ENCODE measurements around the gene SCO2. TPM values are rescaled to one million over a fixed set of nuclear protein-coding genes. Genes with fewer than 3 reads are reported as not detected.

Gene SCO2
- total and polyA plus RNA-seq, 2 of the 13 experiments (the other 11 are each of a cell fraction or from before 2014, with no cell fraction given): 0.32 to 3.7 TPM

DNA sequence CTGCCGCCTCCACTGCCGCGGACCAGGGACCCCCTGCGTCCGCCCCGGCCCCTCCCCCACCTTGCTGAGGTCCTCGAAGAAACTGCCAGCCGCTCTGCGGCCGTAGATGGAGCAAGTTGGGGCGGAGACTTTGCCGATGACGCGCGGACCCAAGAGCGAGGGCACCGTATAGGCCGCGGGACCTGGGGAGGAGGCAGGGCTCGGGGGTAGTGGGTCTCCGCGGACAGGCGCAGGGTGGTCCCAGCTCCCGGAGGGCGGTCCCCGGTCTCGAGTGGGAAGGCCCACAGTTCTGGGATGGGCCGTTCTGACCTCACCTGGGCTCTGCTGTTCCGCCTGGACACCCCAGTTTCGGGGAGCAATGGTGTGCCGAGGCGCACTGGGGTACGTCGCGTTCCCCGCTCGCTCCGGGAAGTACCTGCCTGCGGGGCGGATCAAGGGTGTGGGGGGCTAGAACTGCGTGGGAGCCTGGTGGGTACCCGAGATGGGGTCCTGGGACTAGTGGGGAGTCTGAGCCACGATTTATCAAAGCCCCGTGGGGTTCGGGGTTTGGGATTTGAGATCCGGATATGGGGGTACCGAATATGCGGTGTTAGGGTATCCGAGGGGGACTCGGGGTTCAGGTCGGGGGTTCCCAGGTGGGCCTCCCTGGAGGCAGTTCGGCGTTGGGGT lies 5.6 kb upstream of the SCO2 start (continued):
- TF ChIP-seq NFRKB (IDR thresholded peaks at IDR 0.05) (no peak), NFYC (CRISPR knock-in tag; IDR thresholded peaks at IDR 0.05) (no peak), WIZ (CRISPR knock-in tag; IDR thresholded peaks at IDR 0.05) (no peak), SALL2 (CRISPR knock-in tag; IDR thresholded peaks at IDR 0.05) (no peak), DNMT1 (CRISPR knock-in tag; IDR thresholded peaks at IDR 0.05) (no peak), MEIS1 (CRISPR knock-in tag; IDR thresholded peaks at IDR 0.05; ENCODE audit: borderline replicate concordance) (peak; percentile 73; the same call in 1 of the 2 replicates), ZNF557 (CRISPR knock-in tag; IDR thresholded peaks at IDR 0.05) (no peak), PRMT3 (CRISPR knock-in tag; IDR thresholded peaks at IDR 0.05; ENCODE audit: borderline replicate concordance, low read depth) (no peak), PHF8 (CRISPR knock-in tag; IDR thresholded peaks at IDR 0.05) (no peak), ZNF224 (CRISPR knock-in tag; IDR thresholded peaks at IDR 0.05) (no peak)
- TF ChIP-seq, protein P1, sequence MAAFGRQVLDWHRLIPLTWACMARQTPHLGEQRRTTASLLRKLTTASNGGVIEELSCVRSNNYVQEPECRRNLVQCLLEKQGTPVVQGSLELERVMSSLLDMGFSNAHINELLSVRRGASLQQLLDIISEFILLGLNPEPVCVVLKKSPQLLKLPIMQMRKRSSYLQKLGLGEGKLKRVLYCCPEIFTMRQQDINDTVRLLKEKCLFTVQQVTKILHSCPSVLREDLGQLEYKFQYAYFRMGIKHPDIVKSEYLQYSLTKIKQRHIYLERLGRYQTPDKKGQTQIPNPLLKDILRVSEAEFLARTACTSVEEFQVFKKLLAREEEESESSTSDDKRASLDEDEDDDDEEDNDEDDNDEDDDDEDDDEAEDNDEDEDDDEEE (CRISPR knock-in tag; IDR thresholded peaks at IDR 0.05): no peak; the same call in 1 of the 2 replicates
- TF ChIP-seq, protein P2, sequence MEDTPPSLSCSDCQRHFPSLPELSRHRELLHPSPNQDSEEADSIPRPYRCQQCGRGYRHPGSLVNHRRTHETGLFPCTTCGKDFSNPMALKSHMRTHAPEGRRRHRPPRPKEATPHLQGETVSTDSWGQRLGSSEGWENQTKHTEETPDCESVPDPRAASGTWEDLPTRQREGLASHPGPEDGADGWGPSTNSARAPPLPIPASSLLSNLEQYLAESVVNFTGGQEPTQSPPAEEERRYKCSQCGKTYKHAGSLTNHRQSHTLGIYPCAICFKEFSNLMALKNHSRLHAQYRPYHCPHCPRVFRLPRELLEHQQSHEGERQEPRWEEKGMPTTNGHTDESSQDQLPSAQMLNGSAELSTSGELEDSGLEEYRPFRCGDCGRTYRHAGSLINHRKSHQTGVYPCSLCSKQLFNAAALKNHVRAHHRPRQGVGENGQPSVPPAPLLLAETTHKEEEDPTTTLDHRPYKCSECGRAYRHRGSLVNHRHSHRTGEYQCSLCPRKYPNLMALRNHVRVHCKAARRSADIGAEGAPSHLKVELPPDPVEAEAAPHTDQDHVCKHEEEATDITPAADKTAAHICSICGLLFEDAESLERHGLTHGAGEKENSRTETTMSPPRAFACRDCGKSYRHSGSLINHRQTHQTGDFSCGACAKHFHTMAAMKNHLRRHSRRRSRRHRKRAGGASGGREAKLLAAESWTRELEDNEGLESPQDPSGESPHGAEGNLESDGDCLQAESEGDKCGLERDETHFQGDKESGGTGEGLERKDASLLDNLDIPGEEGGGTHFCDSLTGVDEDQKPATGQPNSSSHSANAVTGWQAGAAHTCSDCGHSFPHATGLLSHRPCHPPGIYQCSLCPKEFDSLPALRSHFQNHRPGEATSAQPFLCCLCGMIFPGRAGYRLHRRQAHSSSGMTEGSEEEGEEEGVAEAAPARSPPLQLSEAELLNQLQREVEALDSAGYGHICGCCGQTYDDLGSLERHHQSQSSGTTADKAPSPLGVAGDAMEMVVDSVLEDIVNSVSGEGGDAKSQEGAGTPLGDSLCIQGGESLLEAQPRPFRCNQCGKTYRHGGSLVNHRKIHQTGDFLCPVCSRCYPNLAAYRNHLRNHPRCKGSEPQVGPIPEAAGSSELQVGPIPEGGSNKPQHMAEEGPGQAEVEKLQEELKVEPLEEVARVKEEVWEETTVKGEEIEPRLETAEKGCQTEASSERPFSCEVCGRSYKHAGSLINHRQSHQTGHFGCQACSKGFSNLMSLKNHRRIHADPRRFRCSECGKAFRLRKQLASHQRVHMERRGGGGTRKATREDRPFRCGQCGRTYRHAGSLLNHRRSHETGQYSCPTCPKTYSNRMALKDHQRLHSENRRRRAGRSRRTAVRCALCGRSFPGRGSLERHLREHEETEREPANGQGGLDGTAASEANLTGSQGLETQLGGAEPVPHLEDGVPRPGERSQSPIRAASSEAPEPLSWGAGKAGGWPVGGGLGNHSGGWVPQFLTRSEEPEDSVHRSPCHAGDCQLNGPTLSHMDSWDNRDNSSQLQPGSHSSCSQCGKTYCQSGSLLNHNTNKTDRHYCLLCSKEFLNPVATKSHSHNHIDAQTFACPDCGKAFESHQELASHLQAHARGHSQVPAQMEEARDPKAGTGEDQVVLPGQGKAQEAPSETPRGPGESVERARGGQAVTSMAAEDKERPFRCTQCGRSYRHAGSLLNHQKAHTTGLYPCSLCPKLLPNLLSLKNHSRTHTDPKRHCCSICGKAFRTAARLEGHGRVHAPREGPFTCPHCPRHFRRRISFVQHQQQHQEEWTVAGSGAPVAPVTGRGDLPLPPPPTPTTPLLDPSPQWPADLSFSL (CRISPR knock-in tag; IDR thresholded peaks at IDR 0.05): no peak
- TF ChIP-seq, protein P3, sequence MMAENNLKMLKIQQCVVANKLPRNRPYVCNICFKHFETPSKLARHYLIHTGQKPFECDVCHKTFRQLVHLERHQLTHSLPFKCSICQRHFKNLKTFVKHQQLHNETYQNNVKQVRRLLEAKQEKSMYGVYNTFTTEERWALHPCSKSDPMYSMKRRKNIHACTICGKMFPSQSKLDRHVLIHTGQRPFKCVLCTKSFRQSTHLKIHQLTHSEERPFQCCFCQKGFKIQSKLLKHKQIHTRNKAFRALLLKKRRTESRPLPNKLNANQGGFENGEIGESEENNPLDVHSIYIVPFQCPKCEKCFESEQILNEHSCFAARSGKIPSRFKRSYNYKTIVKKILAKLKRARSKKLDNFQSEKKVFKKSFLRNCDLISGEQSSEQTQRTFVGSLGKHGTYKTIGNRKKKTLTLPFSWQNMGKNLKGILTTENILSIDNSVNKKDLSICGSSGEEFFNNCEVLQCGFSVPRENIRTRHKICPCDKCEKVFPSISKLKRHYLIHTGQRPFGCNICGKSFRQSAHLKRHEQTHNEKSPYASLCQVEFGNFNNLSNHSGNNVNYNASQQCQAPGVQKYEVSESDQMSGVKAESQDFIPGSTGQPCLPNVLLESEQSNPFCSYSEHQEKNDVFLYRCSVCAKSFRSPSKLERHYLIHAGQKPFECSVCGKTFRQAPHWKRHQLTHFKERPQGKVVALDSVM (CRISPR knock-in tag; IDR thresholded peaks at IDR 0.05): no peak
- TF ChIP-seq, protein P4, sequence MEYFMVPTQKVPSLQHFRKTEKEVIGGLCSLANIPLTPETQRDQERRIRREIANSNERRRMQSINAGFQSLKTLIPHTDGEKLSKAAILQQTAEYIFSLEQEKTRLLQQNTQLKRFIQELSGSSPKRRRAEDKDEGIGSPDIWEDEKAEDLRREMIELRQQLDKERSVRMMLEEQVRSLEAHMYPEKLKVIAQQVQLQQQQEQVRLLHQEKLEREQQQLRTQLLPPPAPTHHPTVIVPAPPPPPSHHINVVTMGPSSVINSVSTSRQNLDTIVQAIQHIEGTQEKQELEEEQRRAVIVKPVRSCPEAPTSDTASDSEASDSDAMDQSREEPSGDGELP (IDR thresholded peaks at IDR 0.05; ENCODE audit: borderline replicate concordance, low read depth): no peak

Measured in HepG2 (cell line).